ENCODE data around the gene CDH8.

GRCh38 chr16:61923629-61924028 is 112.6 kb downstream of the CDH8 start:
- no peak for TF ChIP-seq EZH2 (IDR thresholded peaks at IDR 0.05; ENCODE audit: low read depth)
- no peak for TF ChIP-seq CTCF (conservative IDR thresholded peaks at IDR 0.05)
